ENCODE measurements around the gene TNFSF12.

The TNFSF12 gene

DNA sequence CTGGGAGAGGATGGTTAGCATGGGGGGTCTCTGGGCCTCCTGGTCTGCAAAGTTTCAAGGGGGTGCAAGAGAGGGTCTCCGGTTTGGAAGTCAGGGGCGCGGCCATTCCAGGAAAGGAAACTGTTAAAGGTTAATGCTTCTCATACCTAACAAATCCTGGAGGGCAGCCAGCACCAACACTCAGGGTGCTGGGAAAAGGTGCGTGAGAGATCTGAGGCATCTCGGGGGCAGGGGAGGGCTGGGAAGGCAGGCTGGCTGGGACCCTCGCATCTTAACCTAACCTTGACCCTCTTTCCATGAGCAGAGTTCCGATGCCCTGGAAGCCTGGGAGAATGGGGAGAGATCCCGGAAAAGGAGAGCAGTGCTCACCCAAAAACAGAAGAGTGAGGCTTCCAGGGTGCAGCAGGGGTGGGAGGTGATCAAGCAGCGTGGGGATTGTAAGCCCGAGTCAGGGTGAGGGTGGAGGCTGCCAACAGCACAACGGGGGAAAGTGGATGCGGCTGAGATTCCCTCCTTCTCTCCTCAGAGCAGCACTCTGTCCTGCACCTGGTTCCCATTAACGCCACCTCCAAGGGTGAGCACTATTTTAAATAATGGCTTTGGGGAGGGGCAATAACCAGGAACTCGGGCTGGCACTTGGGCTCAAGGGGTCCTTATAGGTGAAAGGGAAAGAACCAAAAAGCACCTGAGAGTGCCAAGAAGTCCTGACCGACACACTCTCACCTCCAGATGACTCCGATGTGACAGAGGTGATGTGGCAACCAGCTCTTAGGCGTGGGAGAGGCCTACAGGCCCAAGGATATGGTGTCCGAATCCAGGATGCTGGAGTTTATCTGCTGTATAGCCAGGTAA lies 10.7 kb downstream of the TNFSF12 start:
- no peak overlapping the region for H3K14ac ChIP-seq (ENCODE audit: low read length)
- H3K36me3 ChIP-seq (ENCODE audit: control insufficient read depth in 1 of 2, insufficient read depth in 2 of 2, low read length in 2 of 2) = peaks cover 10 to 12% of the 10 kb centered on the region in 2 experiments
- no peak overlapping the region for H3K4ac ChIP-seq (ENCODE audit: low read depth, low read length)
- peaks cover 11% of the 10 kb centered on the region for H3K79me2 ChIP-seq (ENCODE audit: control insufficient read depth, insufficient read depth, low read length, poor library complexity)
- H3K27me3 ChIP-seq (ENCODE audit: insufficient read depth, low read length) = no peaks in the 10 kb centered on the region
- no peak overlapping the region for H3K4me3 ChIP-seq (ENCODE audit: low read depth, low read length)
- H3K23ac ChIP-seq (ENCODE audit: low read length) = no peak overlapping the region
- H2AK5ac ChIP-seq (ENCODE audit: low read length) = no peak overlapping the region
- H2BK12ac ChIP-seq (ENCODE audit: low read length) = no peak overlapping the region
- H3K9ac ChIP-seq (ENCODE audit: low read length) = no peak overlapping the region
- no peaks in the 10 kb centered on the region for H3K9me3 ChIP-seq (ENCODE audit: insufficient read depth, low read depth, low read length)
- H2BK120ac ChIP-seq (ENCODE audit: insufficient read depth, low read length, poor library complexity) = no peak overlapping the region
- no peak for DNase-seq
- no peak overlapping the region for H4K91ac ChIP-seq (ENCODE audit: low read depth, low read length)
- H2AFZ ChIP-seq (ENCODE audit: insufficient read depth, low read length, poor library complexity) = no peak overlapping the region
- no peak overlapping the region for H3K18ac ChIP-seq (ENCODE audit: low read length)
- peaks cover 11% of the 10 kb centered on the region for H3K79me1 ChIP-seq (ENCODE audit: low read length)
- H2BK5ac ChIP-seq (ENCODE audit: low read depth, low read length, poor library complexity) = no peak overlapping the region
- no peak overlapping the region for H4K8ac ChIP-seq (ENCODE audit: low read depth, low read length)
- no peak overlapping the region for H3K27ac ChIP-seq (ENCODE audit: low read depth, low read length)
- H3K4me2 ChIP-seq (ENCODE audit: low read length) = no peak overlapping the region
- WGBS (ENCODE audit: extremely low coverage, insufficient coverage, insufficient read length) = no CpG with 5 or more reads among the region's 18 CpGs
- no peak overlapping the region for H4K12ac ChIP-seq (ENCODE audit: low read depth, low read length)
- peaks cover 4 to 12% of the 10 kb centered on the region in 2 experiments for H3K4me1 ChIP-seq (ENCODE audit: control insufficient read depth in 1 of 2, insufficient read depth in 2 of 2, low read length in 2 of 2)

GRCh38 chr17:7560172-7561027 lies 11.5 kb downstream of the TNFSF12 start:
- H4K8ac ChIP-seq (ENCODE audit: low read depth, low read length) = peak overlapping the region; percentile 63
- no peak overlapping the region for H3K23ac ChIP-seq (ENCODE audit: low read length)
- no peak overlapping the region for H3K4me3 ChIP-seq (ENCODE audit: low read depth, low read length)
- no peaks in the 10 kb centered on the region for H3K9me3 ChIP-seq (ENCODE audit: insufficient read depth, low read depth, low read length)
- H4K12ac ChIP-seq (ENCODE audit: low read depth, low read length) = no peak overlapping the region
- H4K91ac ChIP-seq (ENCODE audit: low read depth, low read length) = peak overlapping the region; percentile 51
- peak overlapping the region; percentile 26 for H2AFZ ChIP-seq (ENCODE audit: insufficient read depth, low read length, poor library complexity)
- H3K9ac ChIP-seq (ENCODE audit: low read length) = peak overlapping the region; percentile 8
- WGBS (ENCODE audit: extremely low coverage, insufficient coverage, insufficient read length) = no CpG with 5 or more reads among the region's 22 CpGs
- H3K4ac ChIP-seq (ENCODE audit: low read depth, low read length) = no peak overlapping the region
- peaks cover 4 to 12% of the 10 kb centered on the region in 2 experiments for H3K4me1 ChIP-seq (ENCODE audit: control insufficient read depth in 1 of 2, insufficient read depth in 2 of 2, low read length in 2 of 2)
- peak; percentile 74 to 89 for DNase-seq
- H3K79me2 ChIP-seq (ENCODE audit: control insufficient read depth, insufficient read depth, low read length, poor library complexity) = peaks cover 11% of the 10 kb centered on the region
- no peak overlapping the region for H2BK5ac ChIP-seq (ENCODE audit: low read depth, low read length, poor library complexity)
- H3K18ac ChIP-seq (ENCODE audit: low read length) = no peak overlapping the region
- H2BK120ac ChIP-seq (ENCODE audit: insufficient read depth, low read length, poor library complexity) = no peak overlapping the region
- peaks cover 11% of the 10 kb centered on the region for H3K79me1 ChIP-seq (ENCODE audit: low read length)
- peak overlapping the region; percentile 97 for H3K4me2 ChIP-seq (ENCODE audit: low read length)
- H3K27me3 ChIP-seq (ENCODE audit: insufficient read depth, low read length) = no peaks in the 10 kb centered on the region
- peak overlapping the region; percentile 19 for H3K27ac ChIP-seq (ENCODE audit: low read depth, low read length)
- peaks cover 18 to 20% of the 10 kb centered on the region in 2 experiments for H3K36me3 ChIP-seq (ENCODE audit: control insufficient read depth in 1 of 2, insufficient read depth in 2 of 2, low read length in 2 of 2)
- H3K14ac ChIP-seq (ENCODE audit: low read length) = peak overlapping the region; percentile 29
- no peak overlapping the region for H2BK12ac ChIP-seq (ENCODE audit: low read length)
- peak overlapping the region; percentile 16 for H2AK5ac ChIP-seq (ENCODE audit: low read length)

GRCh38 chr17:7561028-7561575 lies 12.2 kb downstream of the TNFSF12 start:
- H3K4me1 ChIP-seq (ENCODE audit: control insufficient read depth in 1 of 2, insufficient read depth in 2 of 2, low read length in 2 of 2) = peaks cover 4 to 12% of the 10 kb centered on the region in 2 experiments
- DNase-seq = peak; percentile 87 to 94
- peak overlapping the region; percentile 71 for H3K4ac ChIP-seq (ENCODE audit: low read depth, low read length)
- peak overlapping the region; percentile 1 for H2BK12ac ChIP-seq (ENCODE audit: low read length)
- peak overlapping the region; percentile 85 for H4K91ac ChIP-seq (ENCODE audit: low read depth, low read length)
- peak overlapping the region; percentile 68 for H3K9ac ChIP-seq (ENCODE audit: low read length)
- peak overlapping the region; percentile 38 for H3K27ac ChIP-seq (ENCODE audit: low read depth, low read length)
- peak overlapping the region; percentile 11 for H2AK5ac ChIP-seq (ENCODE audit: low read length)
- H2AFZ ChIP-seq (ENCODE audit: insufficient read depth, low read length, poor library complexity) = peak overlapping the region; percentile 96
- no peaks in the 10 kb centered on the region for H3K9me3 ChIP-seq (ENCODE audit: insufficient read depth, low read depth, low read length)
- H3K36me3 ChIP-seq (ENCODE audit: control insufficient read depth in 1 of 2, insufficient read depth in 2 of 2, low read length in 2 of 2) = peaks cover 22 to 25% of the 10 kb centered on the region in 2 experiments
- peak overlapping the region; percentile 78 for H2BK5ac ChIP-seq (ENCODE audit: low read depth, low read length, poor library complexity)
- H3K79me2 ChIP-seq (ENCODE audit: control insufficient read depth, insufficient read depth, low read length, poor library complexity) = peaks cover 11% of the 10 kb centered on the region
- peak overlapping the region; percentile 75 for H2BK120ac ChIP-seq (ENCODE audit: insufficient read depth, low read length, poor library complexity)
- peak overlapping the region; percentile 47 for H3K18ac ChIP-seq (ENCODE audit: low read length)
- WGBS (ENCODE audit: extremely low coverage, insufficient coverage, insufficient read length) = no CpG with 5 or more reads among the region's 32 CpGs
- peaks cover 11% of the 10 kb centered on the region for H3K79me1 ChIP-seq (ENCODE audit: low read length)
- H3K23ac ChIP-seq (ENCODE audit: low read length) = no peak overlapping the region
- no peaks in the 10 kb centered on the region for H3K27me3 ChIP-seq (ENCODE audit: insufficient read depth, low read length)
- H3K4me3 ChIP-seq (ENCODE audit: low read depth, low read length) = peak overlapping the region; percentile 92
- peak overlapping the region; percentile 97 for H3K4me2 ChIP-seq (ENCODE audit: low read length)
- peak overlapping the region; percentile 14 for H4K12ac ChIP-seq (ENCODE audit: low read depth, low read length)
- peak overlapping the region; percentile 96 for H4K8ac ChIP-seq (ENCODE audit: low read depth, low read length)
- peak overlapping the region; percentile 59 for H3K14ac ChIP-seq (ENCODE audit: low read length)

- H3K14ac ChIP-seq (ENCODE audit: low read length) = peak within 1 kb of the TSS; percentile 90
- H2AFZ ChIP-seq (ENCODE audit: insufficient read depth, low read length, poor library complexity) = peak within 1 kb of the TSS; percentile 98
- H3K18ac ChIP-seq (ENCODE audit: low read length) = peak within 1 kb of the TSS; percentile 93
- H3K79me2 ChIP-seq (ENCODE audit: control insufficient read depth, insufficient read depth, low read length, poor library complexity) = peaks cover 11% of the 10 kb centered on the region
- H3K4me1 ChIP-seq (ENCODE audit: control insufficient read depth in 1 of 2, insufficient read depth in 2 of 2, low read length in 2 of 2) = peaks cover 4 to 12% of the 10 kb centered on the region in 2 experiments
- peak within 1 kb of the TSS; percentile 75 for H2BK120ac ChIP-seq (ENCODE audit: insufficient read depth, low read length, poor library complexity)
- peak within 1 kb of the TSS; percentile 92 for H3K4me3 ChIP-seq (ENCODE audit: low read depth, low read length)
- peak within 1 kb of the TSS; percentile 79 for H2AK5ac ChIP-seq (ENCODE audit: low read length)
- H3K79me1 ChIP-seq (ENCODE audit: low read length) = peaks cover 11% of the 10 kb centered on the region
- H2BK5ac ChIP-seq (ENCODE audit: low read depth, low read length, poor library complexity) = peak within 1 kb of the TSS; percentile 78
- peak within 1 kb of the TSS; percentile 38 for H3K27ac ChIP-seq (ENCODE audit: low read depth, low read length)
- WGBS (ENCODE audit: extremely low coverage, insufficient coverage, insufficient read length) = no CpG with 5 or more reads among the region's 82 CpGs
- H3K9ac ChIP-seq (ENCODE audit: low read length) = peak within 1 kb of the TSS; percentile 86
- peak within 1 kb of the TSS; percentile 85 for H3K4ac ChIP-seq (ENCODE audit: low read depth, low read length)
- H3K4me2 ChIP-seq (ENCODE audit: low read length) = peak within 1 kb of the TSS; percentile 97
- peak within 1 kb of the TSS; percentile 95 for H4K12ac ChIP-seq (ENCODE audit: low read depth, low read length)
- DNase-seq = peak; percentile 86 to 92
- H4K91ac ChIP-seq (ENCODE audit: low read depth, low read length) = peak within 1 kb of the TSS; percentile 86
- peaks cover 23 to 27% of the 10 kb centered on the region in 2 experiments for H3K36me3 ChIP-seq (ENCODE audit: control insufficient read depth in 1 of 2, insufficient read depth in 2 of 2, low read length in 2 of 2)
- no peaks in the 10 kb centered on the region for H3K27me3 ChIP-seq (ENCODE audit: insufficient read depth, low read length)
- H2BK12ac ChIP-seq (ENCODE audit: low read length) = peak within 1 kb of the TSS; percentile 1
- no peak within 1 kb of the TSS for H3K23ac ChIP-seq (ENCODE audit: low read length)
- H3K9me3 ChIP-seq (ENCODE audit: insufficient read depth, low read depth, low read length) = no peaks in the 10 kb centered on the region
- H4K8ac ChIP-seq (ENCODE audit: low read depth, low read length) = peak within 1 kb of the TSS; percentile 98
These were observed 12.8 kb downstream of the TNFSF12 start, which contains the start of gene SENP3 for GRCh38 chr17:7561589-7562207. TSS of gene SENP3 (plus strand) at chr17:7561919. CDS start at chr17:7563077, 1,158 bp downstream.
